ENCODE data around the gene CDK17. TPM values are rescaled to one million over a fixed set of nuclear protein-coding genes. Genes with fewer than 3 reads are reported as not detected.

The CDK17 gene
- polyA plus RNA-seq, 1 of the 3 experiments (the other 2 are of a cell fraction), result 11.7 TPM

GRCh38 chr12:96246926-96247505 lies 153.2 kb downstream of the CDK17 start (continued):
- TF ChIP-seq, protein P1, sequence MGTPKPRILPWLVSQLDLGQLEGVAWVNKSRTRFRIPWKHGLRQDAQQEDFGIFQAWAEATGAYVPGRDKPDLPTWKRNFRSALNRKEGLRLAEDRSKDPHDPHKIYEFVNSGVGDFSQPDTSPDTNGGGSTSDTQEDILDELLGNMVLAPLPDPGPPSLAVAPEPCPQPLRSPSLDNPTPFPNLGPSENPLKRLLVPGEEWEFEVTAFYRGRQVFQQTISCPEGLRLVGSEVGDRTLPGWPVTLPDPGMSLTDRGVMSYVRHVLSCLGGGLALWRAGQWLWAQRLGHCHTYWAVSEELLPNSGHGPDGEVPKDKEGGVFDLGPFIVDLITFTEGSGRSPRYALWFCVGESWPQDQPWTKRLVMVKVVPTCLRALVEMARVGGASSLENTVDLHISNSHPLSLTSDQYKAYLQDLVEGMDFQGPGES (IDR thresholded peaks at IDR 0.05; ENCODE audit: low read depth, low read length), result no peak
- TF ChIP-seq RCOR1 (IDR thresholded peaks at IDR 0.05; ENCODE audit: low read length) (no peak), POLR2AphosphoS5 (IDR thresholded peaks at IDR 0.05; ENCODE audit: low read depth, low read length) (no peak), MXI1 (IDR thresholded peaks at IDR 0.05; ENCODE audit: low read depth, low read length) (no peak), SMC3 (IDR thresholded peaks at IDR 0.05; ENCODE audit: low read depth, low read length) (no peak), SIN3A (IDR thresholded peaks at IDR 0.05; ENCODE audit: borderline replicate concordance, low read depth, low read length) (no peak), CTCF (IDR thresholded peaks at IDR 0.05) (no peak)

DNA sequence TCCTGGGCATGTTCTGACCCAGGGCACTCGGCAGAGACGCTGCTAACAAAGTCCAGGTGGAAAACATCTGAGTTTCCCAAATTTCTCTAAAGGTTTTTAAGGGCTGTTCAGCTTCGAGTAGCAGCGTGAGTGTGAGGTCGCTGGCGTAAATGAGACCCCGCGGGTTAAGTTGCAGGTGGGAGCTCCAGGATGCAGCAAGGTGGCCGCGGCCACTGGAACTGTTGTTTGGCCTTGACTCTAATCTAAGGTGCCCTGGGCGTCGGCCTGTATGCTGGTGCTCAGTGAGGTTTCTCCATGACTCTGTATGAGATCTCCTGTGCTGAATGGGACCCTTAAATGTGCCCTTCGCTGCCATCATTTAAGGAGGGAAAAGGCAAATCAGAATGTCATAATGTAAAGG lies 155.4 kb downstream of the CDK17 start:
- ChIA-PET POLR2A (no interaction called here), CTCF (interaction anchor here (0.7 to 1.3 kb wide), 5 partner anchors 10 to 1180 kb away, joined by 3 to 4 read pairs (median 3); no protein-coding TSS in a partner anchor)
- Histone ChIP-seq H4K20me1 (ENCODE audit: insufficient read depth) (peaks cover 87% of the 10 kb centered on the region), H3K4me2 (no peak overlapping the region), H3K9me3 (no peaks in the 10 kb centered on the region), H3K4me3 (ENCODE audit: low read depth in 2 of 2, low read length in 1 of 2) (no peak overlapping the region), H3K79me2 (ENCODE audit: insufficient read depth) (peaks cover 100% of the 10 kb centered on the region), H3K9ac (no peak overlapping the region), H3K4me1 (ENCODE audit: control insufficient read depth in 1 of 2, insufficient read depth in 2 of 2, low read depth in 1 of 2, low read length in 1 of 2) (peaks cover 17 to 39% of the 10 kb centered on the region in 2 experiments), H3K36me3 (replicated peaks in 1 of 2; ENCODE audit: control insufficient read depth in 1 of 2, insufficient read depth in 2 of 2, low read length in 1 of 2) (peaks cover 30% of the 10 kb centered on the region in 2 experiments), H3K27me3 (ENCODE audit: insufficient read depth) (no peaks in the 10 kb centered on the region), H2AFZ (ENCODE audit: low read depth) (no peak overlapping the region), H3F3A (replicated peaks; ENCODE audit: insufficient read depth) (peaks cover 3% of the 10 kb centered on the region), H3K9me2 (no peaks in the 10 kb centered on the region), H3K27ac (ENCODE audit: low read depth in 2 of 2, low read length in 1 of 2) (no peak overlapping the region)
- DNase-seq, result no peak
- no peak for TF ChIP-seq JUND (IDR thresholded peaks at IDR 0.05)
- no peak for TF ChIP-seq FOXM1 (IDR thresholded peaks at IDR 0.05; ENCODE audit: low read depth)
- TF ChIP-seq SIN3A (IDR thresholded peaks at IDR 0.05; ENCODE audit: borderline replicate concordance, low read depth, low read length), result no peak
- 92% methylated on average over 11 of the region's 13 CpGs for WGBS (ENCODE audit: low lambda C conversion rate)

DNA sequence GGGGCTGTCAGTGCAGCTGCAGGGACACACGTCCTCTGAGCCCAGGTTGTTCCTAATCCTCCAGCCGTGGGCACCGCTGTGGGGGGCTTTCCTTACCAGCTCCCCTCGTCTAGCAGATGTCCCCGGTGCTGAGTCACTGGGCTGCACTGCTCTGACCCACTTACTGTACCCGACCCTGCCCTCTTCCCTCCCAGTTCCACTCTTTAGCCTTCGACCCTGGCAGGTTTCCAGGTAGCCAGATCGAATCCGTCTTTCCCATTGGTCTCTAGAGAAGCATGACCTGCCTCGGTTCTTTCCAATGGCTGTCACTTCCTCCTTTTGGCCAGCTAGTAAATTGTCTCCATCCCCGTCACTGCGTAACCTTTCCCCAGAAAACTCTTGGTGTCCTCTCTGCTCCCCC lies 157.6 kb downstream of the CDK17 start:
- no peak overlapping the region for H3K4me3 ChIP-seq (ENCODE audit: low read depth in 2 of 2, low read length in 1 of 2)
- H3K79me2 ChIP-seq (ENCODE audit: insufficient read depth), result peaks cover 98% of the 10 kb centered on the region
- H3K9me2 ChIP-seq, result no peaks in the 10 kb centered on the region
- no peak for DNase-seq
- no peaks in the 10 kb centered on the region for H3K27me3 ChIP-seq (ENCODE audit: insufficient read depth)
- ChIA-PET POLR2A (no interaction called here), CTCF (interaction anchor here (1.0 to 2.0 kb wide), 3 partner anchors 27 to 244 kb away, joined by 3 to 10 read pairs (median 6); partner anchors contain the start of gene CDK17)
- peaks cover 85% of the 10 kb centered on the region for H4K20me1 ChIP-seq (ENCODE audit: insufficient read depth)
- H3K4me2 ChIP-seq, result no peak overlapping the region
- H3K27ac ChIP-seq (ENCODE audit: low read depth in 2 of 2, low read length in 1 of 2), result no peak overlapping the region
- H3K4me1 ChIP-seq (ENCODE audit: control insufficient read depth in 1 of 2, insufficient read depth in 2 of 2, low read depth in 1 of 2, low read length in 1 of 2), result peaks cover 28 to 48% of the 10 kb centered on the region in 2 experiments
- H2AFZ ChIP-seq (ENCODE audit: low read depth), result no peak overlapping the region
- peaks cover 13 to 21% of the 10 kb centered on the region in 2 experiments for H3K36me3 ChIP-seq (replicated peaks in 1 of 2; ENCODE audit: control insufficient read depth in 1 of 2, insufficient read depth in 2 of 2, low read length in 1 of 2)
- WGBS (ENCODE audit: low lambda C conversion rate), result 87% methylated on average over 12 of the region's 12 CpGs
- no peaks in the 10 kb centered on the region for H3K9me3 ChIP-seq
- H3F3A ChIP-seq (replicated peaks; ENCODE audit: insufficient read depth), result peaks cover 3% of the 10 kb centered on the region
- no peak overlapping the region for H3K9ac ChIP-seq
- no peak for TF ChIP-seq MEF2A (IDR thresholded peaks at IDR 0.05; ENCODE audit: borderline replicate concordance, low read depth)
- no peak for TF ChIP-seq MXI1 (IDR thresholded peaks at IDR 0.05; ENCODE audit: low read depth, low read length)
- no peak for TF ChIP-seq TCF12 (IDR thresholded peaks at IDR 0.05)
- no peak for TF ChIP-seq RCOR1 (IDR thresholded peaks at IDR 0.05; ENCODE audit: low read length)
- TF ChIP-seq POLR2AphosphoS5 (IDR thresholded peaks at IDR 0.05; ENCODE audit: low read depth, low read length), result no peak
- TF ChIP-seq FOSL2 (IDR thresholded peaks at IDR 0.05; ENCODE audit: borderline replicate concordance, low read depth), result no peak
- no peak for TF ChIP-seq RFX5 (IDR thresholded peaks at IDR 0.05; ENCODE audit: low read length)
- TF ChIP-seq CHD2 (IDR thresholded peaks at IDR 0.05; ENCODE audit: low read length, partially characterized antibody), result no peak
- TF ChIP-seq JUND (IDR thresholded peaks at IDR 0.05), result no peak
- no peak for TF ChIP-seq NFIC (IDR thresholded peaks at IDR 0.05; ENCODE audit: borderline replicate concordance)
- TF ChIP-seq RXRA (IDR thresholded peaks at IDR 0.05; ENCODE audit: borderline replicate concordance, low read depth), result no peak
- no peak for TF ChIP-seq RAD21 (IDR thresholded peaks at IDR 0.05; ENCODE audit: low read length)
- TF ChIP-seq ZBTB33 (IDR thresholded peaks at IDR 0.05; ENCODE audit: borderline replicate concordance, low read depth), result no peak
- TF ChIP-seq TEAD4 (IDR thresholded peaks at IDR 0.05; ENCODE audit: borderline replicate concordance, insufficient read depth), result no peak
- TF ChIP-seq, protein P1 (IDR thresholded peaks at IDR 0.05; ENCODE audit: low read depth, low read length), result no peak
